HG02973 (cell line): ENCODE measurements around the gene CELSR2.

ENCODE experiments used
- ATAC-seq: cut with Tn5 transposase; IDR thresholded peaks from one replicate; pipeline ENCODE4 v1.9.1; 2021; ENCODE audit warnings: moderate library complexity; ENCODE audit not compliant: unreplicated experiment

CELSR2 gene

GRCh38 chr1:109251277-109252166, 2.2 kb downstream of the CELSR2 start:
- no peak for ATAC-seq

- no peak for ATAC-seq
Observed at GRCh38 chr1:109252167-109252892, 3.0 kb downstream of the CELSR2 start.

GRCh38 chr1:109252893-109253802, 3.8 kb downstream of the CELSR2 start:
- ATAC-seq: no peak

- no peak for ATAC-seq
Observed at GRCh38 chr1:109253803-109254620, 4.7 kb downstream of the CELSR2 start.

- ATAC-seq: no peak
Observed at GRCh38 chr1:109254621-109255096, 5.3 kb downstream of the CELSR2 start.

GRCh38 chr1:109255097-109255651, 5.8 kb downstream of the CELSR2 start:
- ATAC-seq: no peak

- no peak for ATAC-seq
Observed at GRCh38 chr1:109255678-109256077, 6.3 kb downstream of the CELSR2 start.

- ATAC-seq: no peak
Observed at GRCh38 chr1:109256085-109256484, 6.7 kb downstream of the CELSR2 start.

- ATAC-seq: no peak
Observed at GRCh38 chr1:109256971-109257681, 7.8 kb downstream of the CELSR2 start.

GRCh38 chr1:109257682-109258421, 8.5 kb downstream of the CELSR2 start:
- ATAC-seq: no peak

- ATAC-seq: no peak
Observed at GRCh38 chr1:109258481-109259466, 9.4 kb downstream of the CELSR2 start.

GRCh38 chr1:109259674-109260557, 10.6 kb downstream of the CELSR2 start:
- no peak for ATAC-seq

GRCh38 chr1:109261006-109261405, 11.7 kb downstream of the CELSR2 start:
- ATAC-seq: no peak

GRCh38 chr1:109261578-109261977, 12.2 kb downstream of the CELSR2 start:
- no peak for ATAC-seq

GRCh38 chr1:109262231-109263055, 13.1 kb downstream of the CELSR2 start:
- no peak for ATAC-seq
